ENCODE data around the gene ABCF1. TPM values are rescaled to one million over a fixed set of nuclear protein-coding genes. Genes with fewer than 3 reads are reported as not detected.

ABCF1 gene
- polyA plus RNA-seq, 3 donors: 7.5 to 19.8 (median 14.6) TPM

DNA sequence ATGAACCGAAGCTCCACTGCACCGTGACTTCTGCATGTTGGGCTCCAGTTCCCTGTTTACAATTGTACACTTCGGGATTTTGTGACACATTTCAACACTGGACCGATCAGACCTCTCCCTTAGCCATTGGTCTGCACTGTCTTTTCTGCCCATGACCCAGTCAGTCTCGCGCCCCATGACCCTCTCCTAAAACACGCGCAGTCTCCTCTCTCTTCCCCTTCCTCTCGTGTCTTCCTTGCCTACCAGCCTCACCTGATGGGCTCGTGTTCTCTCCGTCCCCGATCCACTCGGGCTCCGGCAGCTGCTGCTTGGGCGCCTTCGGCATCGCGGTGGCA is 535 bp upstream of the ABCF1 start:
- peak overlapping the region; percentile 83 for H3K9ac ChIP-seq (ENCODE audit: insufficient read depth, low read length, poor library complexity, severe bottlenecking)
- H3K27ac Mint-ChIP-seq: peak overlapping the region; percentile 98 to 100 (median 98)
- no peaks in the 10 kb centered on the region for H3K27me3 ChIP-seq (ENCODE audit: control insufficient read depth in 2 of 2, insufficient read depth in 2 of 2, low read length in 2 of 2)
- H3K27ac ChIP-seq (ENCODE audit: low read depth in 1 of 2, low read length in 2 of 2): peak overlapping the region; percentile 93 to 97
- peaks cover 1 to 5% (median 3%) of the 10 kb centered on the region in 3 donors for H3K27me3 Mint-ChIP-seq (ENCODE audit: low read depth in 3 of 3)
- H3K9me3 ChIP-seq (replicated peaks in 1 of 2; ENCODE audit: control insufficient read depth in 1 of 2, insufficient read depth in 1 of 2, low read length in 2 of 2): no peaks in the 10 kb centered on the region
- 0% methylated on average over 8 of the region's 18 CpGs for WGBS (ENCODE audit: insufficient coverage)
- peaks cover 23 to 33% of the 10 kb centered on the region in 2 donors for H3K4me1 ChIP-seq (ENCODE audit: control insufficient read depth in 1 of 2, insufficient read depth in 2 of 2, low read length in 2 of 2)
- H2AFZ ChIP-seq (ENCODE audit: insufficient read depth, low read depth, low read length, poor library complexity, severe bottlenecking): peak overlapping the region; percentile 80
- H3K9me3 Mint-ChIP-seq: no peaks in the 10 kb centered on the region
- intact Hi-C loops (cut with micrococcal nuclease): loop anchor here (2.0 kb wide), 2 partner anchors 14 to 46 kb away; partner anchors contain the start of genes GNL1 (in 2 of the 2), PRR3 (in 2 of the 2), MRPS18B (in 1 of the 2) and PPP1R10 (in 1 of the 2)
- peaks cover 41% of the 10 kb centered on the region for H4K20me1 ChIP-seq (ENCODE audit: insufficient read depth, low read length)
- H3K79me2 ChIP-seq (ENCODE audit: insufficient read depth, low read length): peaks cover 44% of the 10 kb centered on the region
- peaks cover 40% of the 10 kb centered on the region for H3K4me1 Mint-ChIP-seq
- H3K36me3 Mint-ChIP-seq: peaks cover 11 to 18% of the 10 kb centered on the region in 2 donors
- TF ChIP-seq, protein P1, sequence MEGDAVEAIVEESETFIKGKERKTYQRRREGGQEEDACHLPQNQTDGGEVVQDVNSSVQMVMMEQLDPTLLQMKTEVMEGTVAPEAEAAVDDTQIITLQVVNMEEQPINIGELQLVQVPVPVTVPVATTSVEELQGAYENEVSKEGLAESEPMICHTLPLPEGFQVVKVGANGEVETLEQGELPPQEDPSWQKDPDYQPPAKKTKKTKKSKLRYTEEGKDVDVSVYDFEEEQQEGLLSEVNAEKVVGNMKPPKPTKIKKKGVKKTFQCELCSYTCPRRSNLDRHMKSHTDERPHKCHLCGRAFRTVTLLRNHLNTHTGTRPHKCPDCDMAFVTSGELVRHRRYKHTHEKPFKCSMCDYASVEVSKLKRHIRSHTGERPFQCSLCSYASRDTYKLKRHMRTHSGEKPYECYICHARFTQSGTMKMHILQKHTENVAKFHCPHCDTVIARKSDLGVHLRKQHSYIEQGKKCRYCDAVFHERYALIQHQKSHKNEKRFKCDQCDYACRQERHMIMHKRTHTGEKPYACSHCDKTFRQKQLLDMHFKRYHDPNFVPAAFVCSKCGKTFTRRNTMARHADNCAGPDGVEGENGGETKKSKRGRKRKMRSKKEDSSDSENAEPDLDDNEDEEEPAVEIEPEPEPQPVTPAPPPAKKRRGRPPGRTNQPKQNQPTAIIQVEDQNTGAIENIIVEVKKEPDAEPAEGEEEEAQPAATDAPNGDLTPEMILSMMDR (IDR thresholded peaks at IDR 0.05): no peak
- H3K4me3 Mint-ChIP-seq: peak overlapping the region; percentile 96 to 98
- H3K4me2 ChIP-seq (replicated peaks; ENCODE audit: extremely low read depth, low read length, poor library complexity, severe bottlenecking): peak overlapping the region; percentile 92
- H3K36me3 ChIP-seq (replicated peaks in 1 of 2; ENCODE audit: control insufficient read depth in 1 of 2, insufficient read depth in 2 of 2, low read length in 2 of 2): peaks cover 0 to 22% of the 10 kb centered on the region in 2 donors
- H3K4me3 ChIP-seq (replicated peaks in 1 of 3; ENCODE audit: low read depth in 2 of 3, low read length in 3 of 3): peak overlapping the region; percentile 33 to 87 (median 79)
- peak; percentile 58 to 77 (median 75) for DNase-seq

DNA sequence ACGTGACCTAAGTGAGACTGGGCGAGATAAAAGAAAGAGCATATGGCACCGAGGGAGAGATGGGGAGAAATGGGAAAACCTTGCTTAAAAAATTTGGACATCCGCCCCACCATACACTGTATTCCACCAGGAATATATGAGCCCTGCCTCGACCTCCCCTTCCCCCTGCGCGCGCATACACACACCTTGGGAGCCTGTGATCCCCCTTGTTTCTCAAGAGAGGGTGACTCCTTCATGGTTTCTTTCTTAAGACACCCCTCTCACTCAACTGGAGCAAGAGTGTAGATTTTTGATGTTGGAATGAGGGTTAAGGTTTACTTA is 480 bp downstream of the ABCF1 start:
- Histone ChIP-seq H3K4me2 (replicated peaks; ENCODE audit: extremely low read depth, low read length, poor library complexity, severe bottlenecking) (peak overlapping the region; percentile 92), H3K9me3 (replicated peaks in 1 of 2; ENCODE audit: control insufficient read depth in 1 of 2, insufficient read depth in 1 of 2, low read length in 2 of 2) (no peaks in the 10 kb centered on the region), H2AFZ (ENCODE audit: insufficient read depth, low read depth, low read length, poor library complexity, severe bottlenecking) (peak overlapping the region; percentile 74), H3K4me3 (replicated peaks in 1 of 3; ENCODE audit: low read depth in 2 of 3, low read length in 3 of 3) (peak overlapping the region; percentile 76 to 87 (median 79)), H3K79me2 (ENCODE audit: insufficient read depth, low read length) (peaks cover 53% of the 10 kb centered on the region), H3K27me3 (ENCODE audit: control insufficient read depth in 2 of 2, insufficient read depth in 2 of 2, low read length in 2 of 2) (no peaks in the 10 kb centered on the region), H3K9ac (ENCODE audit: insufficient read depth, low read length, poor library complexity, severe bottlenecking) (peak overlapping the region; percentile 83), H4K20me1 (ENCODE audit: insufficient read depth, low read length) (peaks cover 51% of the 10 kb centered on the region), H3K36me3 (replicated peaks in 1 of 2; ENCODE audit: control insufficient read depth in 1 of 2, insufficient read depth in 2 of 2, low read length in 2 of 2) (peaks cover 3 to 26% of the 10 kb centered on the region in 2 donors), H3K4me1 (ENCODE audit: control insufficient read depth in 1 of 2, insufficient read depth in 2 of 2, low read length in 2 of 2) (peaks cover 23 to 33% of the 10 kb centered on the region in 2 donors), H3K27ac (ENCODE audit: low read depth in 1 of 2, low read length in 2 of 2) (peak overlapping the region; percentile 93 to 97)
- Mint-ChIP-seq H3K4me3 (peak overlapping the region; percentile 96 to 99), H3K36me3 (peaks cover 14 to 26% of the 10 kb centered on the region in 2 donors), H3K9me3 (no peaks in the 10 kb centered on the region), H3K4me1 (peaks cover 40% of the 10 kb centered on the region), H3K27me3 (ENCODE audit: low read depth in 3 of 3) (peaks cover 1 to 5% (median 2%) of the 10 kb centered on the region in 3 donors), H3K27ac (peak overlapping the region; percentile 98 to 100 (median 99))
- intact Hi-C loops (cut with micrococcal nuclease): loop anchor here (2.0 kb wide), 2 partner anchors 15 to 45 kb away; partner anchors contain the start of genes GNL1 (in 2 of the 2), PRR3 (in 2 of the 2), MRPS18B (in 1 of the 2) and PPP1R10 (in 1 of the 2)
- TF ChIP-seq, protein P1 (IDR thresholded peaks at IDR 0.05): no peak
- WGBS (ENCODE audit: insufficient coverage): no CpG with 5 or more reads among the region's 8 CpGs
- DNase-seq: no peak

Data from CD14-positive monocyte (primary cell).